GM10847 (cell line): ENCODE measurements around the gene AGXT.

Source experiments
- POLR2A ChIP-seq: IDR thresholded peaks from 2 replicates; pipeline ENCODE4 v1.6.1; 2011; ENCODE audit not compliant: insufficient read length; ENCODE audit errors: extremely low read depth

Gene AGXT

GRCh38 chr2:240906141-240906910, 37.7 kb downstream of the AGXT start, which contains the start of gene CROCC2:
CROCC2 (plus strand) TSS chr2:240906336; CDS start chr2:240906514, 178 bp downstream.
- no peak for TF ChIP-seq POLR2A

GRCh38 chr2:240906911-240907590, 38.4 kb downstream of the AGXT start:
- no peak for TF ChIP-seq POLR2A

- TF ChIP-seq POLR2A = no peak
Observed at GRCh38 chr2:240909216-240909974, 40.8 kb downstream of the AGXT start.

- no peak for TF ChIP-seq POLR2A
Observed at GRCh38 chr2:240911641-240912265, 43.1 kb downstream of the AGXT start.

- TF ChIP-seq POLR2A = no peak
Observed at GRCh38 chr2:240912878-240913809, 44.5 kb downstream of the AGXT start.

GRCh38 chr2:240913810-240914644, 45.4 kb downstream of the AGXT start:
- TF ChIP-seq POLR2A = no peak

GRCh38 chr2:240914645-240915525, 46.3 kb downstream of the AGXT start:
- no peak for TF ChIP-seq POLR2A

GRCh38 chr2:240915526-240916341, 47.1 kb downstream of the AGXT start:
- no peak for TF ChIP-seq POLR2A

- TF ChIP-seq POLR2A = no peak
Observed at GRCh38 chr2:240916571-240917008, 48.0 kb downstream of the AGXT start.

GRCh38 chr2:240917009-240917683, 48.5 kb downstream of the AGXT start:
- TF ChIP-seq POLR2A = no peak

- no peak for TF ChIP-seq POLR2A
Observed at GRCh38 chr2:240917684-240918257, 49.1 kb downstream of the AGXT start.
